Mononuclear cell (primary cell): ENCODE data around the gene DLG2. TPM values are rescaled to one million over a fixed set of nuclear protein-coding genes. Genes with fewer than 3 reads are reported as not detected.

ENCODE experiments used
- H3K27me3 ChIP-seq: 2 replicates; pipeline ENCODE4 v1.6.0; 2011; ENCODE audit warnings: low read length, control low read depth; ENCODE audit not compliant: insufficient read depth
- H3K4me1 ChIP-seq: 2 replicates; pipeline ENCODE4 v1.5.1; 2011; ENCODE audit warnings: mild to moderate bottlenecking, low read length, control low read depth; ENCODE audit not compliant: insufficient read depth
- H3K4me3 ChIP-seq: 2 replicates; pipeline ENCODE4 v1.5.1; 2011; ENCODE audit warnings: mild to moderate bottlenecking, low read length, moderate library complexity
- H3K9me3 ChIP-seq: 2 replicates; pipeline ENCODE4 v1.5.1; 2011; ENCODE audit warnings: low read depth, mild to moderate bottlenecking, control low read depth, low read length
- total RNA-seq: library from RNA; depleted of rRNA; stranded (reverse); fragments of >200 nt; gene quantifications from one replicate; pipeline ENCODE4 v1.2.3, GENCODE V29; 2012

The DLG2 gene
- total RNA-seq, 1 donor: 1.6 TPM

DNA sequence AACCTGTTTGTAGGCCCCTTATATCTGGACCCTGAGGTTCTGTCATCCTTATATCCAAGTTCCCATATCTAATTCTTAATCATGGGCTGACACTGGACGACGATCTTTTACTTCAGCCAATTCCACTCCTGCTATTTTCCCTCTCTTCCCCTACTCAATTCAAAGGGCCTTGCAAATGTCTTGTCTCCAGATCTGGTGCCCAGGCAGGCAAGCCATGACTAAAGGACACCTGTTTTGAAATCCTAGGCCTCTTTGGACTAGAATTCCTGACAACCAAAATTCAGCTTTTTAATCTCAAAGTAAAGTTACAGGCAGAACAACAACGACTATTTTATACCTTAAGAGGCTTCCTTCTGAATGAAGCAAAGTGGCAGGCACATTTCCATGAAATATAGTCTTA is 963.4 kb downstream of the DLG2 start:
- no peaks in the 10 kb centered on the region for H3K4me1 ChIP-seq
- H3K9me3 ChIP-seq: no peaks in the 10 kb centered on the region
- H3K27me3 ChIP-seq: no peaks in the 10 kb centered on the region
- H3K4me3 ChIP-seq: no peak overlapping the region

DNA sequence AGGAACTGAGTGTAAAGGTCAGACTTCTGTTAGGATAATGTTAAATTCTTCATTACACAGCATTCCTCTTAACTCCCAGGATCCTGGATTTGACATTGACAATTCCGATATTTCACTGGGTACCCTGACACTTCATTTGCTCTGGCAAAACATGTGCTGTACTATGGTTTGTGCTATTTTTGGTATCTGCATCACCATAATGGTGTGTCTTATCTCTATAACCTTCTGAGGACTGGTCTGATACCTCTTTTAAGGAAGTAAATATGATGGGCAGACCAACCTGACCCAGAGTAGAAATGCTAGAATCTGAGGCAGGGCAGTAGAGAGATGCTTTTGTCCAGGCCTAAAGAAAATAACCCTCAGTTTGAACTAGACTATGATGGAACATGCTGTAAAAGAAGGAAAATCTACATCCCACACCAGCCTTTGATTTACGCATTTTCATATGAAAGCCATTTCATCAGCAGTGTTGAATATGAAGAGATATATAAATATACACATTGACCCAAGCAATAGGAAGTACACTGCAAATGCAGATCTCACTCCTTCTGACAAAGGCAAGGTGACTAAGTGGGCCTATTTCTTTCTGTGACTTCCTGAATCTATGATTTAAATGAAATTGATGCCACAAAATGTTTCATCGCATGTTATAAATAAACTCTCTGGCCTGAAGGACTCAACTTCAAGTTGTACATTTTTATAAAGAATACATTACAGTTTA is 966.7 kb downstream of the DLG2 start:
- Histone ChIP-seq H3K4me3 (no peak overlapping the region), H3K4me1 (no peaks in the 10 kb centered on the region), H3K27me3 (no peaks in the 10 kb centered on the region)

DNA sequence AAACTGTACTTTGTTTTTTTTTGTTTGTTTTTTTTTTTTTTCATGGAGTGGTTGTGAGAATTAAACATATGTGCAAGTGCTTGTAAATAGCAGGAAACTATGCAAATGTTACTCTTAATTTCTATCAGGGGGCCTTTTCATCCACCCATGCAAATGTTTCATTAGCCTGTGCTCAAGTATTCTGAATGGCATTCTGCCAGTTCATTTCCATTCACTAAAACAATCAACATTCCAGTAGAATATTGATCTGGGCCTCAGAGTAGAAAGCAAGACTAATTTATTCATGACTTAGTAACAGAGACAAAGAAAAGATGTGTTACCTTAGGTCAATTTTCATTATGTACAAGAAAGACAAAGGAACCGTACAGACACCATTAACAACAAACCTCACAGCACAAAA is 971.4 kb downstream of the DLG2 start:
- Histone ChIP-seq H3K9me3 (no peaks in the 10 kb centered on the region), H3K4me3 (no peak overlapping the region), H3K4me1 (no peaks in the 10 kb centered on the region), H3K27me3 (no peaks in the 10 kb centered on the region)

More for the DNA sequence above, 966.7 kb downstream of the DLG2 start:
- H3K9me3 ChIP-seq: no peaks in the 10 kb centered on the region

DNA sequence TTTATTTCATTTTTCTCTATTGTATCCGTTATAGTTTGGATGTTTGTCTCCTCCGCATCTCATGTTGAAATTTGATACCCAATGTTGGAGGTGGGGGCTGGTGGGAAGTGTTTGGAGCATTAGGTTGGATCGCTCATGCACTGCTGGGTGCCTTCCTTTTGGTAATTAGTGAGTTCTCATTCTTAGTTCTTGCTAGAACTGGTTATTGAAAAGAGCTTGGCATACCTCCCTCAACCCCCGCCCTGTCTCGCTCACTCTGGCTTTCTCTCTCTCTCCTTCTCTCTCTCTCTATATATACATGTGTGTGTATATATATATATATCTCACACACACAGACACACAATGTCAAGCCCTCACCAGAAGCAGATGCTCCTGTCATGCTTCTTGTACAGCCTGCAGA is 978.7 kb downstream of the DLG2 start:
- Histone ChIP-seq H3K27me3 (no peaks in the 10 kb centered on the region), H3K9me3 (no peaks in the 10 kb centered on the region)

DNA sequence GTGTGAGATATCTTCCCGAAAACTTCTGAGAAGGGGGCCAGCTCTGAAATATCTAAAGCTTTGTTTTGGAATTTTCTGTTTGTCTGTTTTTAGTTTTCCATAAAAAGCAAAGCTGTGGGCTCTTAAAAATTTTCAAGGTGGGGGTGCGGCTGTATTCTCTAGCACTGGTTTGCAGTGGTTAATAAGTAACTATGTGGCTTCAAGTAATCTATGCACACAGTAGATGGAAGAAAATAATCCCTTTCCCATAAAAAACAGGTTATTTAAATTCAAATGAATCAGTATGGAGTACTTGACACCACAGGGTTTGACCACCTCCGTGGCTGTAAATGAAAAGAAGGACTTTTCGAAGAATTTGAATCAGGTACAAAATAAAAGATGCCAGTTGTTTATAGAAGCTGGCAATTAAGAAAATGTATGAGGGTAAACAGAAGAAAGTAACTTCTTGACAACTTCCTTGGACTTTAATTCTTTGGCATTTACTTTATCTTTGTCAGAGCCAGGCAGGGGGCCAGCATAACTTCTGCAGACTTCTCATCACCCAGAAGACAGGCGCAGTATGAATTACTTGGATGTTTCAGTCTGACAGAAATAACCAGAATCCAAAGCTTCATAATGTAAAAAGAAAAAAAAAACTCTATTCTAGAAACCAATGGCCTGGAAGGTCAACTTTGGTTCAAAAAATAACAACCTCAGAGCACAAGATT is 981.0 kb downstream of the DLG2 start:
- Histone ChIP-seq H3K9me3 (no peaks in the 10 kb centered on the region), H3K27me3 (no peaks in the 10 kb centered on the region), H3K4me3 (no peak overlapping the region), H3K4me1 (no peaks in the 10 kb centered on the region)

More for the DNA sequence above, 978.7 kb downstream of the DLG2 start:
- no peak overlapping the region for H3K4me3 ChIP-seq
- no peaks in the 10 kb centered on the region for H3K4me1 ChIP-seq

DNA sequence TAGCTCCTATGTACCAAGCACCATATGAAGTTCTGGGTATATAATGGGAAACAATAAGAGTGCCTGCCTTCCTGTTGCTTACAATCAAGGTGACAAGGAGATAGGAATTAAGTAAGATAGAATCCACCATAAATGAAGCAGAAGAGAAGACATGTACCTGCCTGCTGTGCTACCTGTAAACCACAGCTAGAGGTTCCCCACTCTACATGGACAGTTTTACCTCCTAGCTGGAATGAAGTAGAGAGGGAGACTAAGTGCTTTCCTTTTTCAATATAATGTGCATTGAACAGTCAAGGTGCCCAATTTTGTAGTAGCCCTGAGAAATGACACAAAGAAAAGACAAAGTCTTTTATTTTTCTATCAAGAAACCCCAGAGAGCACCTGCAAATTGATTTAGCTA is 984.6 kb downstream of the DLG2 start:
- Histone ChIP-seq H3K4me3 (no peak overlapping the region), H3K27me3 (no peaks in the 10 kb centered on the region), H3K4me1 (no peaks in the 10 kb centered on the region), H3K9me3 (no peaks in the 10 kb centered on the region)

DNA sequence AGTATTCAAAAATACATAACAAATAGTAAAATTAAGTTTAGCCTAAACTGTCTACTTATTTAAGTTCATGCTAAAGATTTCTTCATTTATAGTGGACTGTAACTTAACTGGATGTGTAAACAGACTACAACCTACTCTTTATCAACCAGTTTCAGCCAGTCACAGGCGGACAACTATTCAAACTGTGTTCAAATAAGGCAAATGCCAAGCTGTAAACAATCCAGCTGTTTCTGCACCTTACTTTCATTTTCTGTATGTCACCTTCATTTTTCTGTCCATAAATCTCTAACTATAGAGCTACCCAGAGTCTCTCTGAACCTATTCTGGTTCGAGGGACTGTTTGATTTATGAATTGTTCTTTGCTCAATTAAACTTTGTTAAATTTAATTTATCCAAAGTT is 992.8 kb downstream of the DLG2 start:
- Histone ChIP-seq H3K9me3 (no peaks in the 10 kb centered on the region), H3K27me3 (no peaks in the 10 kb centered on the region), H3K4me3 (no peak overlapping the region), H3K4me1 (no peaks in the 10 kb centered on the region)

DNA sequence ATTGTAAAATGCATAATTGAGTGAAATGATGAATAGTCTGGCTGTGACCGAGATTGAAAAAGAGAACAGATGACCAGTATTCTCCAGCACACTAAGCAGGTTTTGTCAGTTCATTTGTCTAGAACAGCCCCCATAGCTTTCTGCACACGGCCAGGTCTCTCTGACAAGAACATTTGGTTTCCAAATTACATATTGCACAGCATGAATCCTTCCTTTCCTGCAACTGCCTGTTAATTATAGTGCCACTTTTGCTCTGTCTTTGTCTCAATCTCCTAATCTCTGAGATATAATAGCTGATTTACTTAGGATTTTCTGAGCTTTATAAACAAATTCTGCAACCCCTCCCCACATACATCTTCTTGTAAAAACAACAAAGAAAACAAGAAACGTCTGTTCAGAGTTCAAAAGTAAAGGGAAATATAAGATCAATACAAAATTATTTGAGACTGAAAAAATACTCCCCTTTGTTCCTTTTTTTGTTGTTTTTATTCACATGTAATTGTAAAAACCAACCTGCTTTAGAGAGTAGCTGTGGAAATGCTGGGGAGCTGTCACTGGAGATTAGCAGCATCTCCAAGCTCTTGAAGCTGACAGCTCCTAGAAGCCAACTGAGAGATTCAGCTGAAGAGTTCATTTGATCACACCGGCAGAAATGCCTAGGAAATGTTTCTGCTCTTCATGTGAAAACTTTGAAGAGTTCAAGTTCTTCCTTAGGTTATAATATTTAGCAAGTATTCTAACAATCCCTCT is 998.1 kb downstream of the DLG2 start:
- no peaks in the 10 kb centered on the region for H3K27me3 ChIP-seq
- H3K4me1 ChIP-seq: no peaks in the 10 kb centered on the region
- no peaks in the 10 kb centered on the region for H3K9me3 ChIP-seq
- H3K4me3 ChIP-seq: no peak overlapping the region

DNA sequence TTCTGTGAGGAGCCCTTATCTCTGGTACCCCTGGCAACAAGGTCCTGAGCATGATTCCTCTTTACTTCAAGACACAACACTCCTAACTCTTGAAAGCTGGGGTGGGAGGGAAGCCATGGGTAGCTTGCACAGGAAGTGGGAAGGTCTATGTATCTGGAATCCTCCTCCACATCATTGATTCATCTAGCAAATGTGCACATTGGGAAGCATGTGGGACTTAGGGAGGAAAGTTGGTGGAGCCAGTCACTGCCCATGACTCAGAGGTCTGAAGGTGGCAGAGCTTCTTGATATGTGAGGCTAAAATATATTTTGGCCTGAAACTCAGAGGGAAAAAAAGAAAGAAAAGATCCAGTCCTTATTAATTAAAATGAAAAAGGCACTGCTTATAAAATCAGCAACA is 1000.9 kb downstream of the DLG2 start:
- no peaks in the 10 kb centered on the region for H3K4me1 ChIP-seq

DNA sequence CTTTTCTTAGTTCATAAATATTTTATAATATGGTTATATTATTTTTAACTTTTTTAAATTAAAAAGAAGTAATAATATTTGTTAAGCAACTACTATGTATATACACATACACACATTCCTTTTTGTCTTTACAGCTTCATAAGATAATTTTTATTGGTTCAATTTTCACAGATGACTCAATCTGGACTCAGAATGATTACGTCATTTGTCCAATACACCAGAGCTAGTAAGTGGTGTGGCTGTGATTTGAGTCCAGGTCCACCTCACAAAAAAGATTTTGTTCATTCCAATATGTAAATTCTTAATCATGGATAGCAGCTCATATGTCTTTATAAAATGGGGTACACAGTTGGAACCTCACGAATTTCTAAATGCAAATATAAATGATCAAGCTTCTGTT is 1014.5 kb downstream of the DLG2 start:
- Histone ChIP-seq H3K9me3 (no peaks in the 10 kb centered on the region), H3K27me3 (no peaks in the 10 kb centered on the region), H3K4me1 (no peaks in the 10 kb centered on the region), H3K4me3 (no peak overlapping the region)

More for the DNA sequence above, 1000.9 kb downstream of the DLG2 start:
- Histone ChIP-seq H3K27me3 (no peaks in the 10 kb centered on the region), H3K4me3 (no peak overlapping the region), H3K9me3 (no peaks in the 10 kb centered on the region)

DNA sequence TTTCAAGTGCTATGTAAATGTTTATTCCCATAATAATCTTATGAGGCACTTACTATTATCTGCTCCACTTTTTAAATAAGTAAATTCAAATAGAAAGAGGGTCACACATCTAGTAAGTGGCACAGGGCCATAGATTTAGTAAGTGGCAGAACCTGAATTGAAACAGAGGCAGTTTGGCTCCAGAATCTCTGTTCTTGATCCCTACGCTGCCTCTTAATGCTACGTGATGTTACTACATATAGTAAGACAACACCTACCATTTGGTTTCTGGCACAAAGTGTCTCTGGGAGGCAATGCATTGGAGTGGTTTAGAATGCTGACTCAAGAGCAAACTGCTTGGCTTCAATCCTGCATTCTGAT is 1018.3 kb downstream of the DLG2 start:
- Histone ChIP-seq H3K4me3 (no peak overlapping the region), H3K27me3 (no peaks in the 10 kb centered on the region), H3K9me3 (no peaks in the 10 kb centered on the region), H3K4me1 (no peaks in the 10 kb centered on the region)

DNA sequence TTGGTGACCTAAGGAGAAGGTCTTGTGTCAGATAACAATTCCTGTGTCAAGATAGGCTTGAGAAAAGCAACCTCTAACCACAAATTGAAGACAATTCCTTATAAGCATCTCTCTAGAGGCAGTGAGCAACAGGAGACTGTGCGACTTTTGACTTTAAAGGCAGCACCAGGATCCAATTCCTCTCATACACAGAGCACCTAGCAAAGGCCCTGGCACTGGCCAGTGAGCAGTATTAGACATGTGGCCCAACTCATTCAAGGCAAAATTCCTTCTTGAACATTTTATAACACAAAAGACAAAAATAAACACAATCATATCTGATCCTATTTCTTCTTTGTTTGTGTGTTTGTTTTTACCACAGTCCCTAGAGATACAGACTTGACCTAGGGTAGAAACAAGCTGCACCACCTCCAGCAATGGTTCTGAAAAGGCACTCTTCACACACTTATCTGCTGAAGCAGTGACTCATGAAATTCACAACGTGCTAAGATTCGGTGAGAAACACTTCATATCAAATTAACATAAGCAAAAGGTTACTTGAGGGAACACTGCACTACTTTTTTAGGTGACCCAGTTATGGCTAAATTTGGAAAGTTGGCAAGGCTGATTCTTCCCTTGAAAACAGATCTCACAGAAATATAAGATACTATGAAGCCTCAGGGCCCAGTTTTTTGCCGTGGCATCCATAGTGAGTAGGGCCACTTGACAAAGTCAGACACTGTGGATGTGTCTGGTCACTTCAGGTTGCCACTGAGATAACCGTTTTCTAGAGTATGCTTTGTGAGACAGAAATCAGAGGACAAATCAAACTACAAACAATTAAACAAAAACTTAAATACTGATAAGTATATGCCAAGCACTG is 1018.9 kb downstream of the DLG2 start:
- H3K9me3 ChIP-seq: no peaks in the 10 kb centered on the region
- no peak overlapping the region for H3K4me3 ChIP-seq
- H3K4me1 ChIP-seq: no peaks in the 10 kb centered on the region
- no peaks in the 10 kb centered on the region for H3K27me3 ChIP-seq

DNA sequence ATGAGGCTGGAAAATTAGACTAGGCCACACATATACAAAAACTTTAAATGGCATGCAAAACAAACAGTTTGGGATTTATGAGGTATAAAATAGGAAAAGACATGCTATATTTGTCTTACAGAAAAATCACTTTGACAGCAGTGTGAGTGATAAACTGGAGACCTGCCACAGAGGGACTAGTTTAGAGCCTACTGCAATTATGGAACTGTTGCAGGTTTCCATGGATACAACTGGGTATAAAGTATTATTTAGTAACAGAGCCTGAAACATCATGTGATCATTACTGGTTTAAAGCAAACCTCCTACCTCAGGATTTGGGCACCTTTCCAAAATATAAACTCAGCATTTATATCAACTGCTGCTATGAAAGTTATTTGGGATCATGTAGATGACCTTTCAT is 1032.5 kb downstream of the DLG2 start:
- Histone ChIP-seq H3K4me3 (no peak overlapping the region), H3K27me3 (no peaks in the 10 kb centered on the region), H3K9me3 (no peaks in the 10 kb centered on the region), H3K4me1 (no peaks in the 10 kb centered on the region)

DNA sequence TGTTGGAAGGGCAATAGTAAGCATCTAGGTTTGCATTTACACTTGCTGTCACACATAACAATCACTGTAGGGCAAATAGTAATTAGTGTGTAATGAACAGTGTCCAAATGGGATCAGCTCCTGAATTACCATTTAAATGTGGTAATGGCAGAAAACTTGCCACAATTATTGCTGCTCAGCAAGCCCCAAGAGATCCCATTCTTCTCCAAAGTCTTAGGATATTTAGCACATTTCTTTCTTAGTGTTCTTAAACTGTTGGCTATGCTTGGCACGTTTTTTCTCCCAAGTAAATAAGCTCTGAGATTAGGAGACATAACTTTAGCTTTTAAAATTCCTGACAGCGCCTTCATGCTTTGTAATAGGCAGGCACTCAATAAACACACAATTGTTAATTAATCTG is 1037.0 kb downstream of the DLG2 start:
- Histone ChIP-seq H3K9me3 (no peaks in the 10 kb centered on the region), H3K27me3 (no peaks in the 10 kb centered on the region), H3K4me3 (no peak overlapping the region), H3K4me1 (no peaks in the 10 kb centered on the region)
